NAMALWA (cell line): Measurements from ENCODE around the gene PPRC1.

ENCODE experiments used
- DNase-seq: peaks from one replicate; pipeline ENCODE4 v3.0.0-alpha.2; 2015; ENCODE audit warnings: low spot score

PPRC1 gene

DNA sequence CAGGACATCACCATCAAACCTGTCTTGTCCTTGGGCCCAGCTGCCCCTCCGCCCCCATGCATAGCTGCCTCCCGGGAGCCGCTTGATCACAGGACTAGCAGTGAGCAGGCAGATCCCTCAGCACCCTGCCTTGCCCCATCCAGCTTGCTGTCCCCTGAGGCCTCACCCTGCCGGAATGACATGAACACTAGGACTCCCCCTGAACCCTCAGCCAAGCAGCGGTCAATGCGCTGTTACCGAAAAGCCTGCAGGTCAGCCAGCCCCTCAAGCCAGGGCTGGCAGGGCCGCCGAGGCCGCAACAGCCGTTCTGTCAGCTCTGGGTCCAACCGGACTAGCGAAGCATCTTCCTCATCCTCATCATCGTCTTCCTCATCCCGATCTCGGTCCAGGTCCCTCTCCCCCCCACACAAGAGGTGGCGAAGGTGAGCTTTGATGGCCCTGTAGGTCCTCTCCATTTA, 14.2 kb downstream of the PPRC1 start:
- no peak for DNase-seq

DNA sequence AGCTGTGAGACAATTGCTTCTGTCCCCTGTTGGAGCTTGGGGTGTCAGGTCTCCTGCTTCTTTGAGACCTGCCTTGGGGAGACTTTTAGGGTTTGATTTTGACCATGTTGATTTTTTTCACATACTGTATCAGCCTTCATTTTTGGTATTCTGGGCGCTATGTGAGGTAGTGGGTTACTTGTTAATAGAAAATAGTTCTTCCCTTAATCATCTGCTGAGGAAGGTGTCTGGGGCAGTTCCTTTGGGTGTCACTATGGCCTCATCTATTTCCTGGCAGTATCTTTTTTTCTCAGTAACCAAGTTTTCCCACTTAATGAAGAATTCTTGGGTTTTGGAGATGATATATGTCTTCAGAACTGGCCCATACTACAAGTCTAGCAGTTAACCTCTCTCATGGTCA, 14.7 kb downstream of the PPRC1 start:
- DNase-seq, result no peak

DNA sequence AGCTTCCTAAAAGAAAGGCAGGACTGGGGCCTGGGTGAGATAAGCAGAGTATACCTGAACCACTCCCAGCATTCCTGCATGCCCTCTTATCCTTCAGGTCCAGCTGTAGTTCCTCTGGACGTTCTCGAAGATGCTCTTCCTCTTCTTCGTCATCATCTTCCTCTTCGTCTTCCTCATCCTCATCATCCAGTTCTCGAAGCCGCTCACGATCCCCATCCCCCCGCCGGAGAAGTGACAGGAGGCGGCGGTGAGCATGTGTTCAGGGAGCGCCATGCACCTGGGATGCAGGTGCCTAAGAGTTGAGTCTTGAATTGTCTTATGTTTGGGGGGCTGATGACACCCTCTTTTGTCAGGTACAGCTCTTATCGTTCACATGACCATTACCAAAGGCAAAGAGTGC, 15.4 kb downstream of the PPRC1 start:
- no peak for DNase-seq

DNA sequence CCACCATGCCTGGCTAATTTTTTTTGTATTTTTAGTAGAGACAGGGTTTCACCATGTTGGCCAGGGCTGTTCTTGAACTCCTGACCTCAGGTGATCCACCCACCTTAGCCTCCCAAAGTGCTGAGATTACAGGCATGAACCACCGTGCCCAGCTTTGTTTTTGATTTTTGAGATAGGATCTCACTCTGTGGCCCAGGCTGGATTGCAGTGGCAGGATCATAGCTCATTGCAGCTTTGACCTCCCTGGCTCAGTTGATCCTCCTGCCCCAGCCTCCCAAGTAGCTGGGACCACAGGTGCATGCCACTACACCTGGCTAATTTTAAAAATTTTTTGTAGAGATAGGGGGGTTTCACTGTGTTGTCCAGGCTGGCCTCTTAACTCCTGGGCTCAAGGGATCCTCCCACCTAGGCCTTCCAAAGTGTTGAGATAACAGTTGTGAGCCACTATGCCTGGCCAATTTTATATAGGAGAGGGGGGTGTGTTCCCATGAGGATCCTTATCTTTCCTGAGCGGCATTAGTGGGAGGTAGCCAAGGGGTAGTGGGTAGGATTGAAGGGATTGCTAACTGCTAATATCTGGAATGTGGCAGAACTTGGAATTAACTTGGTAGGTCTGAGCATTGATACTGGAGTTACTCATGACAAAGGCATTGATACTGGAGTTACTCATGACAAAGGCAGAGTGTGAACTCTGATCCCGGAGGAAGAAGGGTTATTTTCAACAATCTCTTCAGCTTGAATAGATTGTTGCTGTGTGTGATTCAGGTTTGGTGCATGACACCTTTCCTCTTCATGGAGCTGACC, 18.3 kb downstream of the PPRC1 start:
- DNase-seq, result peak; percentile 38

DNA sequence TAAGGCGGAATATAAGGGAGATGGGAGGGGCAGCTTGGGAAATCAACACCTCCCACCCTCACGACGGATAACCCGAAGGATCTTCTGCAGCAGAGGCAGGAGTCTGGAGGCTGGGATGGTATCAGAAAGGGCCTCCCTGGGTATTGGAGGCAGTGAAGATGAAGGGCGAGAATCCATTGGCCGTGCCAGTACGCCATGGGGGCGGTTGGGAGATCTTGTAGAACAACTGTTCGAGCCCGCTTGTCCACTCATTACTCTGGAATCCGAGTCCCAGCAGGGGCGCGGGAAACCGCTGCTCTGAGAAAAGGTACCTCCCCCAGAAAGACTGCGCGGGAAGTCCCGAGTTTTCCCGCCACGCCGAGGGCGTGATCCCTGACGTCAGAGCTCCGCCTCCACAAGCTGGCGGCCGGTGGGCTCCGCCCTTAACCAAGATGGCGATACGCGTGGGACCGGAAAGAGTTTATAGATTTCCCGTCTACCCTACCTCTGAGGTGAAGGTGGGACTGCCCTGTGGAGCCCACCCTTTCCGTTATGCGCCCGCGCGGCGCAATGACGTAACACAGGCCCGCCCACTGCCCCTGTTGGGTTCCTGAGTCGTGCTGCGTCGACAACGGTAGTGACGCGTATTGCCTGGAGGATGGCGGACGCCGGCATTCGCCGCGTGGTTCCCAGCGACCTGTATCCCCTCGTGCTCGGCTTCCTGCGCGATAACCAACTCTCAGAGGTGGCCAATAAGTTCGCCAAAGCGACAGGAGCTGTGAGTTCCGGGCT, 19.1 kb downstream of the PPRC1 start, which contains the start of gene NOLC1:
Gene NOLC1 (plus strand): TSS at position 616 of the 771 bp plus-strand sequence. CDS start 22 bp downstream, at position 638.
- peak; percentile 99 for DNase-seq

DNA sequence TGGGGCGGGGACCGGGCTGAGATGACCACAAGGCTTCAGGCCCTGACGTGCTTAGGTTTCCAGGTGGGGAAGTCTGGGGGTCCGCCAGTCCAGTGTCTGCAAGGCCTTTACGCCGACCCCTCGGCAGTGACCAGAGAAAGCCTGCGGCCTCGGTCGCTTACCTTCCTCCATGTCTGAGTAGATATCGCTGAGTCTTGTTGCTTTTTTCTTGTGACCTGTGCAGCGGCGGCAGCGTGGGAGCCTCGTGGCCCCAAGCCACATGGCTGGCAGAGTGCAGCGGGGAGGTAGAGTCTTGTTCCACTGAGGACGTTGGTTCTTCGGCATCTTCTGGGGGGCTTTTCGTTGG, 19.7 kb downstream of the PPRC1 start:
- DNase-seq, result no peak

DNA sequence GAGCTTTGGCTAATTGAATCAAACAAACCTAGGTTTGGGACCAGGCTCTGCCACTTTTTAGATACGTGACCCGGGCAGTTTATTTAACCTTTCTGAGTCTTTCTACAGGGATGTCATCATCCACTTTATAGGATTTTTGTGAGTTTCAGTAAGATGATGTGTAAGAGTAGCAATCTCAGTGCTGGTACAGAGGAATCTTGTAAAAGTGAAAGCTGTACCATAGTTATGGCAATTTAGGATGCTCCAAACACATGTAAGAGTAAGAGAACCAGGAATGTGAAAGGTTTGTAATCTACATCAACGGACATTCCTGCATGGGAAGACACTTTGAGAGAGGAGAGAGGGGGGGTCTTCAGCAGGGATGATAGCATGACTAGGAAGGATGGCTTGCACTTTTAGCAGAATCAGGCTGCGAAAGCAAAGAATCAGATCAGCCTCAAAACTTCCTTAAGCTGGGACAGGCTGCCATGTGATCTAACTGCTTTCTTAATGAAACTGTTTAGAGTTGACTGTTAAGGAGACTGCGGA, 20.3 kb downstream of the PPRC1 start:
- no peak for DNase-seq

DNA sequence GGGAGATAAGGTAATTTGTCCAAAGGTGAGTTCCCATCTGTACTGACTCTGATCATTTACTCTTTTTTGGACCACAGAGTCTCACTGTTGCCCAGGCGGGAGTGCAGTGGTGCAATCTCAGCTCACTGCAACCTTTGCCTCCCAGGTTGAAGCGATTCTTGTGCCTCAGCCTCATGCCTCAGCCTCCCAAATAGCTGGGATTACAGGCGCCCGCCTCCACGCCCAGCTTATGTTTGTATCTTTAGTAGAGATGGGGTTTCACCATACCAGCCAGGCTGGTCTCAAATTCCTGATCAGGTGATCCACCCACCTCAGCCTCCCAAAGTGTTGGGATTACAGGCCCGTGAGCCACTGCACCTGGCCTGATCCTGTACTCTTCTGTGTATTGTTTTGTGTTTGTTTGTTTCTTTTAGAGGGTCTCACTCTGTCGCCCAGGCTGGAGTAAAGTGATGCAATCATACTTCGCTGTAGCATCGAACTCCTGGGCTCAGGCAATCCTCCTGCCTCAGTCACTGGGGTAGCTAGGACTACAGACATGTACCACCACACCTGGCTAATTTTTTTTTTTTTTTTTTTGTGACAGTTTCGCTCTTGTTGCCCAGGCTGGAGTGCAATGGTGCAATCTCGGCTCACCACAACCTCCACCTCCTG, 21.8 kb downstream of the PPRC1 start:
- no peak for DNase-seq

DNA sequence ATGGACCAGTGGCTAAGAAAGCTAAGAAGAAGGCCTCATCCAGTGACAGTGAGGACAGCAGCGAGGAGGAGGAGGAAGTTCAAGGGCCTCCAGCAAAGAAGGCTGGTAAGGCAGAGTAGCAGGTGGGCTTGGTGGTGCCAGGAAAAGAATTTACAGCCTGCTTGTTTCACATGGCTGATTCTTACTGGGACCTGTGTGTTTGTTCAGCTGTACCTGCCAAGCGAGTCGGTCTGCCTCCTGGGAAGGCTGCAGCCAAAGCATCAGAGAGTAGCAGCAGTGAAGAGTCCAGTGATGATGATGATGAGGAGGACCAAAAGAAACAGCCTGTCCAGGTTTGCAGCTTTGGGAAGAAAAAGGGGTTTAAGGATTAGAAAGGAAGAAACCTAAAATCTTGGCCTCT, 24.4 kb downstream of the PPRC1 start:
- DNase-seq, result no peak

DNA sequence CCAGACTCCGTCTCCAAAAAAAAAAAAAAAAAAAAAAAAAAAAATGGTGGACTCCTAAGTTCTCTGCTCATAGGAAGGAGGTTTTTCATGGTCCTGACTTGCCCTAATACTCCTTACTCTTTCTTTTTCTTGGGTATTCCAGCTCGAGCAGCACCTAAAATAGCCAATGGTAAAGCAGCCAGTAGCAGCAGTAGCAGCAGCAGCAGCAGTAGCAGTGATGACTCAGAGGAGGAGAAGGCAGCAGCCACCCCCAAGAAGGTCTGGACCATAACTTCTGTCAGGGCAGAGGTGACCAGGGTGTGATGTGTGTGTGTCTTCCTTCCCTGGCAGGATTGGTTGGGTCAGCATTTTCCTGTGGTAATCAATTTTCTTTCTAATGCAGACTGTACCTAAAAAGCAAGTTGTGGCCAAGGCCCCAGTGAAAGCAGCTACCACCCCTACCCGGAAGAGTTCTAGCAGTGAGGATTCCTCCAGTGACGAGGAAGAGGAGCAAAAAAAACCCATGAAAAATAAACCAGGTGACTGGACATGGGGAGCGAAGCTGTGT, 26.3 kb downstream of the PPRC1 start:
- DNase-seq, result no peak

DNA sequence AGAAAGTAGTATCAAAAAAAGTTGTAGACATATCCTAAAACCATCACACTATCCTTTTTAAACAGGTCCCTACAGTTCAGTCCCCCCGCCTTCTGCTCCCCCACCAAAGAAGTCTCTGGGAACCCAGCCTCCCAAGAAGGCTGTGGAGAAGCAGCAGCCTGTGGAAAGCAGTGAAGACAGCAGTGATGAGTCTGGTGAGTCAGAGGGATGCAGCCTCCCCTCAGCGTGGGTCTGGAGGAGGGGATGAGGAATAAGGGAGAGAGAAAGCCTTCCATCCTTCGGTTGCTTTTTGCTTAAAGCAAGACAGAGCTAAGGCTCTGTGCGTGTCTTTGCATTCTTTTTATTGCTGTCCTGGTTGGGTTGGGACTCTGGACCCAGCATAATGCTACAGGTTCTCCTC, 27.0 kb downstream of the PPRC1 start:
- DNase-seq, result no peak

DNA sequence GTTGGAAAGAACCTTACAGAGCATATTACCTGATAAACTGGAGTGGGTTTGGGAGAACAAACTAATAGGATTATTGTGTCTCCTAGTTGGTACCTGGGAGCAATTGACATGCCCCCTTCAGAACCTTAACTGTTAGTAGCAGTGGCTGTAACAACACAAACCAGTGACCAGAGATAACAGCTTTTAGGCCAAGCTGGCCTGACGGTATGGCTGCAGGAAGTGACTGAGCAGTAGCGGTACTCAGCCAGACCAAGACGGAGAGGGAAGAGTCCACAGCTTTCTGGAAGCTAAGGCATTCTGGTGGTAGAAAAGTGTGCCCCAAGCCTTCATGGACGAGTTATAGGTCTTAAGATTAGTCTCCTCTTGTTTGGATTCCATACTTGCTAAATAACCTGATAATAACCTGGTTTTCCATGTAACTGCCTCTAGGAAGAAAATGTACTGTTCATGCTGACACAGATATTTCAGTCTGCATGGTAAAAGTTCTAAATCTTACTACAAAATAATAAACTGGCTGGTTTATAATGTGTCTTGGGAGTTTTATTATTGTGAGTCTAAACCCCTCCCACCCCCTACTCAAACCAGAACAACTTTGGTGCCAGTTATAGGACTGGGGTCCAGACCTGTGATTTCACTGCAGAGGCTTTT, 30.6 kb downstream of the PPRC1 start:
- DNase-seq, result peak; percentile 29

DNA sequence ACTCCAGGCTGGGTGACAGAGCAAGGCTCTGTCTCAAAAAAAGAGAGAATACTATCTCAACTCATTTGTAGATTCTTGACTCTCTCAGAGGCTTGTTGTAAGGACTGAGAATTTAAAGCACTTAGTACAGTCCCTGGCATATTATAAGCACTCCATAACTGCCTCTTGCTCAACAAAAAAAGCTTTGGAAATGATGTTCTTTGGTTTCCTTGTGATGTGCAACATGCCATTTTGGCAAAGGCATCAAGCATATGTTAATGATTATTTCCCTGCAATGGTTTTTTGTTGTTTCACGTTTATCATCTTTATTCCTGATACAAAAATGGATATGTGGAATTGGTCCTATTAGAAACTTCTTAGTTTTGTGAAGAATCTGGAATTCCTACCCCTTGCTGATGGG, 35.0 kb downstream of the PPRC1 start:
- DNase-seq, result peak; percentile 17

DNA sequence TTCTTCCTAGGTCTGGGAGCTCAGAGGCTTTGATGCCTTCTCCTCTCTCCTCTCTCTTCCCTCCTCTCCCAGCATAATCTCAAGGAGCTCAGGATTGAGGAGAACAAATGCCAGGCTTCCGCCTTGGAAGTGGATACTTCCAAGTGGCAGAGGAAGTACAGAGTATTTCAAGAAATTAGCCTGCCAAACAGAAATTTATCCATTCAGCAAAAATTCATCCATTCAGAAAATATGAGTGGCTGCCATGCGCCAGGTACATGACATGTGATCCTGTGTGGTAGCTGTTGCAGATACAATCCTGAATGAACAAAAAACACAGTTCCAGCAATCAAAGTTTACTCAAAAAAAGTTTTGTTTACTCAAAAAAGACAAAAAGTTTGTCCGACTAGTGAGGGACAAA, 37.8 kb downstream of the PPRC1 start:
- no peak for DNase-seq

DNA sequence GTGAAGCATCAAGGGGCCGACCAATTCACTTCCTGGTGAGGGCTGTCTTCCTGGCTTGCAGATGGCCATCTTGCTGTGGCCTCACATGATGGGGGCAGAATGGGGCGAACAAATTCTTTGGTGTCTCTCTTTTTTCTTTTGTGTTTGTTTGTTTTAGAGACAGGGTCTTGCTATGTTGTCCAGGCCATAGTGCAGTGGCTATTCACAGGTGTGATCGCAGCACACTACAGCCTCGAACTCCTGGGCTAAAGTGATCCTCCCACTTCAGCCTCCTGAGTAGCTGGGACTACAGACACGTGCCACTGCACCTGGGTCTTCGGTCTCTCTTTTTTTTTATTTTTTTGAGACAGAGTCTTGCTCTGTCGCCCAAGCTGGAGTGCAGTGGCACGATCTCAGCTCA, 39.4 kb downstream of the PPRC1 start:
- DNase-seq, result peak; percentile 11

DNA sequence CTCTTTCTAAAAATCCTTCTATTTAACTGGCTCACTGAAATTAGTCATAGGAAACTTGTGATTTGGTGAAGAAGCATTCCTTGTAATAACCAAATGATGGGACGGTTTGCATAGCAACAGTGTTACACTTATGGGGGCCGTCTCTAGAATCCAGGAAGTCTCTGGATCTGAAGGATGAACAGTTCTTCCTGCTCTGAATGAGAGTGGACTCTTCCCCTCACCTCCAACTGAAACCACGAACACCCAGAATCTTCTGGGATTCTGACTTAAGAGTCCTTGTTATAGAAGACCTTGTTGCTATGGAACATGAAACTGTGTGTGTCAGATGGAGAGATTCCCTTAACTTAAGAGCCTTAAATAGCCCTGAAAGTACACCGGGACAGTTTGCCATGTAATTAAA, 42.6 kb downstream of the PPRC1 start:
- DNase-seq, result no peak

DNA sequence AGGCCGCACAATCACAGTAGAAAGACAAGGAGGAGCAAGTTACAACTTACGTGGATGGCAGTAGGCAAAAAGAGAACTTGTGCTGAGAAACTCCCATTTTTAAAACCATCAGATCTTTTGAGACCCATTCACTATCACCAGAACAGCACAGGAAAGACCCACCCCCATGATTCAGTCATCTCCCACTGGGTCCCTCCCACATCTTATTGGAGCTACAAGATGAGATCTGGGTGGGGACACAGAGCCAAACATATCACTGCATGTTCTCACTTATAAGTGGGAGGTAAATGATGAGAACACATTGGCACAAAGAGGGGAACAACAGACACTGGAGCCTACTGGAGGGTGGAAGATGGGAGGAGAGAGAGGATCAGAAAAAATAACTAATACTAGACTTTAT, 51.8 kb downstream of the PPRC1 start:
- DNase-seq, result no peak

DNA sequence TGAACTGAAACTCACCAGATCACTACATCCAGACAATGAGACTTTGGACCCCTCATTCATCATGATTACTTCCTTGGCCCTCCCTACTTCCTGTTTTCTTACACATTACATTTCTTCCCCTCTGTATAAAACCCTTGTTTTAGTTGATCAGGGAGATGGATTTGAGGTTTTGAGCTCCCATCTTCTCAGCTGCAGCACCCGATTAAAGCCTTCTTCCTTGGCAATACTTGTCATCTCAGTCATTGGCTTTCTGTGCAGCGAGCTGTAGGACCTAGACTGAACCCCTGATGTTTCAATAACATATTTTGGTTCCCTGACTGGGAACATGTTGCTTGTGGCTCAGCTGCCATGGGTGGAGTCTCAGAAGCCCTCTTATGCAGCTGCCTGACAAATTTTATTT, 52.4 kb downstream of the PPRC1 start:
- DNase-seq, result no peak

DNA sequence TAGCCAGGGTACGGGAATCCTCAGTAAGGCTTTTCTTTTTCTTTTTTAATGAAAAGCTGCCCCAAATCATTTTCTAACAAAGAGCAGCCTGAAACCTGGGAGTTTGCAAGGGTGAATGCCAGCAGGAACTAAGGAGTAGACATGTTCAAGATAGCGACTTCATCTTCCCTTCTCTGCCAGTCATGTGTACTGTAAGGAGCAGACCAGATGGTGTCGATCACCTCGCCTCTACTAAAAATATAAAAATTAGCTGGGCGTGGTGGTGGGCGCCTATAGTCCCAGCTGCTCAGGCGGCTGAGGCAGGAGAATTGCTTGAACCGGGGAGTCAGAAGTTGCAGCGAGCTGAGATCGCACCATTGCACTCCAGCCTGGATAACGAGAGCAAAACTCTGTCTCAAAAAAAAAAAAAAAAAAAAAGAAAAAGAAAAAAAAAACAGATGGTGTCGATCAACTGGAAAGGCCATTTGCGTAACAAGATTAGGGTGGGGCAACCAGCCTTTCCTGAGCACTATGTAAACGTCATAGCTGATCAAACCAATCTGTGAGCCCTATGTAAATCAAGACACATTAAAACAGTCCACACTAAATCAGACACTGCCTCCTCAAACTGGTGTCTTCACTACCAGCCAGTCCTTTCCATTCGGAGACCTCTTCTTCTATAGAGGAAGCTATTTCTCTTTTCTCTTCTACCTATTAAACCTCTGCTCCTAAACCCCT, 53.1 kb downstream of the PPRC1 start:
- peak; percentile 59 for DNase-seq

DNA sequence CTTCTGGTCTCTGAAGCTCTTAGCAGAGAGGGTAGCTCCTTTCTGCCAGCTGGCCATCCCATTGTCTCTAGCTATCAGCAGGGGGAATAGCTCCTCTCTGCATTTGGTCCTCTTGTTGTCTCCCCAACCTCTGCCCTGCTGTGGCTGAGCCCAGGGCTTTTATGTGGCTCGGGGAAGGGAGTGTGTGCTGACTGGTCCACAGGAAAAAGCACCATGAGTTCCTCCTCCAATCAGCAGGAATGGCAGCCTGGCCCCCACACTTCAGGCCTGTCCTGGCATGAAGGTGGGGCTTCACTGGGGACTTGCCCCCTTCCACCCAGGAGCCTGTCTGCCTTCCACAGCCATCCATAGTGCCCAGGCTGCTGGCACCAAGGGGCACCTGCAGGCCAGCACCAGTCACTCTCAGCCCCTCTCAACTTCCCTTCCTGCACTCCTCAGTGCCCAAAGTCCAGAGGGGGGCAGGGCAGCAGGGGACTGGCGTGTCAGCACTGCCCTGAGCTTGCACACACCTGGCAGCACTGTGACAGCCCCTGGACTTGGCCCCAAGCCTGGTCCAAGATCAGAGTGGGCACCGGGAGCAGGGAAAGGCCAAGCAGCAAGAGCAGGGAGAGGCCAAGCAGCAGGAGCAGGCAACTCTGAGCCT, 55.6 kb downstream of the PPRC1 start:
- DNase-seq, result no peak
